Loucy (cell line): ENCODE results near the gene DSCAML1.

Experiments used
- EZH2phosphoT487 ChIP-seq: fragments of 200-600 bp; IDR thresholded peaks from 2 replicates; pipeline ENCODE4 v1.6.1; 2018; ENCODE audit warnings: antibody characterized with exemption, mild to moderate bottlenecking, moderate library complexity, borderline replicate concordance
- TF ChIP-seq, protein P1 (sequence below): fragments of 200-600 bp; sonication (generic); conservative IDR thresholded peaks from 2 replicates; pipeline ENCODE4 v1.5.1; 2014; ENCODE audit warnings: mild to moderate bottlenecking, antibody characterized with exemption, low read length

DNA sequence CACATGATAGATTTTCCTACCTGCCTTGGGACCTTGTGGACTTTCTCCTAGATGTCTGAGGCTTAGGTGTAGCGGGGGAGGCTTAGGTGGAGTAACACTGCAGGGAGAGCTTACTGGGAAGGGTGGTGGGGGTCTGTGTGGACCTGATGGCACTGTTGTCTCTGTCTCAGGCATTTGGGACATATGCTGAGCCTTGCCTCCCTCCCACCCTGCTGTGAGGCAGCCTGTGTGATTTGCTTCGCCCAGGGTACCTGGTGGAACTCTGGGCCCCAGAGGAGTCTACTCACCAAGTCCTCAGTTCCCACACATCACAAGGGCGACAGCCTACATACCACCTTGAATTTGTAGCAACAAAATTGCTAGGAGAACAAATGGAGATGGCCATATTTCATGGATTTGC, 388.7 kb downstream of the DSCAML1 start:
- TF ChIP-seq, protein P1, sequence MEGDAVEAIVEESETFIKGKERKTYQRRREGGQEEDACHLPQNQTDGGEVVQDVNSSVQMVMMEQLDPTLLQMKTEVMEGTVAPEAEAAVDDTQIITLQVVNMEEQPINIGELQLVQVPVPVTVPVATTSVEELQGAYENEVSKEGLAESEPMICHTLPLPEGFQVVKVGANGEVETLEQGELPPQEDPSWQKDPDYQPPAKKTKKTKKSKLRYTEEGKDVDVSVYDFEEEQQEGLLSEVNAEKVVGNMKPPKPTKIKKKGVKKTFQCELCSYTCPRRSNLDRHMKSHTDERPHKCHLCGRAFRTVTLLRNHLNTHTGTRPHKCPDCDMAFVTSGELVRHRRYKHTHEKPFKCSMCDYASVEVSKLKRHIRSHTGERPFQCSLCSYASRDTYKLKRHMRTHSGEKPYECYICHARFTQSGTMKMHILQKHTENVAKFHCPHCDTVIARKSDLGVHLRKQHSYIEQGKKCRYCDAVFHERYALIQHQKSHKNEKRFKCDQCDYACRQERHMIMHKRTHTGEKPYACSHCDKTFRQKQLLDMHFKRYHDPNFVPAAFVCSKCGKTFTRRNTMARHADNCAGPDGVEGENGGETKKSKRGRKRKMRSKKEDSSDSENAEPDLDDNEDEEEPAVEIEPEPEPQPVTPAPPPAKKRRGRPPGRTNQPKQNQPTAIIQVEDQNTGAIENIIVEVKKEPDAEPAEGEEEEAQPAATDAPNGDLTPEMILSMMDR = no peak
- no peak for TF ChIP-seq EZH2phosphoT487
